NCI-H2081 (cell line): ENCODE data around the gene CES5A.
"Not testable (repeated sequence)": the region's sequence is repeated elsewhere in the genome, so short reads cannot be mapped to it uniquely, and the experiment has no call there.

Source experiments
- DNase-seq, 2 experiments: peaks; one replicate each; lab custom pipeline; 2025; lab: John Stamatoyannopoulos, UW

The CES5A gene

GRCh38 chr16:55873122-55873521 lies 2.1 kb downstream of the CES5A start:
- DNase-seq: no peak

DNA sequence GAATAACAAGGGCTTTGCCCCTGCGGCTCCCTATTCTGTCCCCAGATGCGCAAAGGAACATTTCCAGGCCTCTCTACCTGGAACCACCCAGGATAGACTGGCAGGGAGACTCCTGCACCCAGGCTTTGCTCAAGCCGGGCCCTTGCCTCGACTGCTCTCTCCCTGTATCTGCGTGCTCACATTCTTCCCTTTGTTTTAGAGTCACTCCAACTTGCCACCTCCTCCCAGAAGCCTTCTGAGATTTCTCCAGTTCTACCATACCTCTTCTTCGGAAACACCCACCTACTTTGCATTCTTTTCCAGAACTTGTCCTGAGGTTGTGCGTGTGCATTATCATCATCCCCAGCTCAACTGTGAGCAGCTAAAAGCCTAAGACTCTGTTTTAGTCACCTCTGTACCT lies 3.0 kb downstream of the CES5A start:
- DNase-seq: no peak

DNA sequence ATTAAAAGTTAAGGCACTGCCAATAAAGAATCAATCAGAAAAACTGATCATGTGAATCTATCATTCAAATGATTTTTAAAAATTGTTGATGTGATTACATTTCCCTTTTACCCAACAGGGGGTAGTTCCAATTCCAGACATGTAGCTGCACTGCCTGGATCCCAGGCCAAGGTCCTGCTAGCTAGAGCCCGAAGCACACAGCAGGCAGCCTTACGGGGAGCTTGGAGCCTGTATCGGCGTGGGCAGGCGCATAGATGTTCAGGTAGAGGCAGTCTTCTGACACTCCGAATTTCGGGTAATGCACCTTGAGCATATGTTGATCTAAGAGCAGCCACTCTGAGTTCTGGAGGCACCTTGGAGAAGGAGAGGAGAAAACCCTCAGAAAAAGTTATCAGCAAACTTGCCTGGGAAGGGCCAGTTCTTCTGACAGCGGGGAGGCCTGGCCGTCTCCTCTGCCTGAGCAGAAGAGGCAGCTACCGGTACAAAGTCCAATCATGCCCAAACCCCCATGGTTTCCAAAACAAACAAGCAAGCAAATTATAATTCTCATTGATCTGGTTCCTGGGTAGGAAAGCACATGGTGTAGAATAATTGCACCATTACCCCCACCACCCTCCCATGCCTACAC lies 3.6 kb downstream of the CES5A start:
- DNase-seq: no peak

- no peak for DNase-seq
Measured at GRCh38 chr16:55868980-55869379, 6.2 kb downstream of the CES5A start.

- no peak for DNase-seq
Measured at GRCh38 chr16:55868137-55868536, 7.0 kb downstream of the CES5A start.

DNA sequence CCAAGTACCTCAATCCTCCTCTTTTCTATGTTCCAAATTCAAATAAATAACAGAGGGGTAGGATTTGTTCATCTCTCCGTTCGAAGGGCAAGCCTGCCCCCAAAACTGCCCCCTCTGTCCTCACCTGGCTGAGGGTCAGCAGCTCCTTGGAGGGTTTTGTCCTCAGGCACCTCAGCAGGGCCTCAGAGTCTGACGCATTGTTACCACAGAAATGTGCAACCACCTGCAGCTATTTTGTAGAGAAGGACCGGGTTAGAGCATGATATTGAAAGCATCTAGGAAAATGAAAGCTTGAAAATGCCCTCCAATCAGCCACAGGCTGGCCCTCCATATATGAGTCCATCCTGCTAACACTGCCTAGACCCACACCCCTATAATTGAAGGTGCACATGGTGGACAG lies 13.9 kb downstream of the CES5A start:
- no peak for DNase-seq

DNA sequence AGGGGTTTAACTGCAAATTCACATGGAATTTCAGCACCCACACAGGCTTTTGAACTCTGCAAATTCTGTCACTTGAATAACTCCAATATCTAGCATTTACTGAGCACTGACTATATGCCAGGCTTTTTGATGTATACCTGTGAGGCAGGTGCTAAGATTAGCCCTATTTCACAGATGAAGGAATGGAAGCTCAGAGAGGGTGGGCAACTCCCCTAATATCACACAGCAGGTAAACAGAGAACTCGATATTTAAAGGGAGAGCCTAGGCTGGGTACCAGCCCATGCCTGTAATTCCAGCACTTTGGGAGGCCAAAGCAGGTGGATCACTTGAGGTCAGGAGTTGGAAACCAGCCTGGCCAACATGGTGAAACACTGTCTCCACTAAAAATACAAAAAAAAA lies 17.5 kb downstream of the CES5A start:
- DNase-seq: not testable (repeated sequence)

- no peak for DNase-seq
Measured at GRCh38 chr16:55856950-55857349, 18.2 kb downstream of the CES5A start.

GRCh38 chr16:55853114-55853513 lies 22.1 kb downstream of the CES5A start:
- no peak for DNase-seq

DNA sequence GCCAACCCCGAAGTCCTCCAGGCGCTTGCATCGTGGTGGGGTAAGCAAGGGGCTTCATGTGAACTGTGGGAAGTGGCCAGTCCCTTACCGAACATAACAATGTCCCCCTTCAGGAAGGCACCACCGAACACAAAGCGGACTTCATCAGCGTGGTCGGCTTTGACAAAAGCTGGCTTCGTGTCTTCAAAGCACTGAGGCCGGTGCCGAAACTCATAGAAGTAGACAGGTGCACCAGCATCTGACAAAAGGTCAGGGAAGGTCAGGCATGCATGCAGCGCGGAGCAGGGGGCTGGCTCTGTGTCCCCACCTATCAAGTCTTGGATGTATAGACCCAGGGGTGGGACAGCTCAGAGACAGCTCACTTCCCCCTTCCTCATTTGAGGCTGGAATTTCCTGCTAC lies 25.6 kb downstream of the CES5A start:
- DNase-seq: no peak

- no peak for DNase-seq
Measured at GRCh38 chr16:55846598-55847346, 28.4 kb downstream of the CES5A start.

GRCh38 chr16:55843105-55843395 lies 32.1 kb downstream of the CES5A start:
- no peak for DNase-seq

DNA sequence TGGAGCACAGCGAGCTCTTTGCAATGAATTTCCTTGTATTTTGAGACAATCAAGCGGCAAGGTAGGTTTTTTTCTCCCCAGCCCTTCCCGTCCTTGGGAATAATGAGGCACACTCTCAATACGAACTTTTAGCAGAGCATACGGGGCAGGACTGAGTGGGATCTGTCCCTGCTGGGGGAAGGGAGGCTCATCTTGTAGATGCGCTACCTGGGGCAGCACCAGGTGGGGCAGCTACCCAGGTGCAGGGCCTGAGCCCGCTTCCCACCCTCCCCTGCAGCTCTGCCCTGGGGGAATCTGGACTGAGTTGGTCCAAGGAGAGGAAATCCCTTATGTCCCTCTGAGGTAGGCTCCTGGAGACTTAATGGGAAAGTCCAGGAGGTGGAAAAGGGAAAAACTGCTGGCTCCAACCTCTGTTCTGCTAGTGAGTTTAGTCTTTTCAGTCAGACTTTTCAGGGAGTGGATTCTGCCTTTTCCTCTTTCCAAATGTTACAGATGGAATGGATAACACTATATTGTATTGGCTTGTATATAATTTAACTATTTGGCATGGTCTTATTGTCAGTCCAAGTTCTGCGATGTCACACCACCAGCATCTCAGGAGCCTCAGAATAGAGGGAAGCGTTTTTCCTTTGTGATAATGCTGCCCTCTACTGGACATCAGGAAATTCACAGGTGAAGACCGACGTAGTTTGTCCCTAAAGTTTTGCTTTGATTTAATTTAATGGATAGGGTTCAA lies 32.6 kb downstream of the CES5A start:
- DNase-seq: peak; percentile 27 to 35

- no peak for DNase-seq
Measured at GRCh38 chr16:55839115-55839514, 36.1 kb downstream of the CES5A start.

DNA sequence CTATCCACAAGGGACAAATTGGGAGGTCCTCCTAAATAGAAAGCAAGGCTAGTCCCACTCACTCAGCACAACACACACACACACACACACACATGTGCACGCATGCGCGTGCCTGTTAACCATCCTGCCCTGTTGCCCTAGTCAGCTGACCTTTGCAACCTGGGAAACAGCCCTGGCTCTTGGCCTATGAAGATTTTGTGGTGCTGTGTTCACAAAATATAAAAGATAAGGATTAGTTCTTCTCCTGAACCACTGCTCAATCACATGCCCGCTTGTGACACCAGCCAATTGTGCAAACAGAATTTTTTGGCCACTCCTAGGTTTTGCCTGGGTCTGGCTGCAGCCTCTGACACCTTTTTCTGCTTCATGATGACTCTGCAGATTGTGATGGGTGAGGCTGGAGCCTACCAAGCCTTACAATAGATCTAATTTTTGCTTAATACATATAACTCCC lies 39.0 kb downstream of the CES5A start:
- no peak for DNase-seq

DNA sequence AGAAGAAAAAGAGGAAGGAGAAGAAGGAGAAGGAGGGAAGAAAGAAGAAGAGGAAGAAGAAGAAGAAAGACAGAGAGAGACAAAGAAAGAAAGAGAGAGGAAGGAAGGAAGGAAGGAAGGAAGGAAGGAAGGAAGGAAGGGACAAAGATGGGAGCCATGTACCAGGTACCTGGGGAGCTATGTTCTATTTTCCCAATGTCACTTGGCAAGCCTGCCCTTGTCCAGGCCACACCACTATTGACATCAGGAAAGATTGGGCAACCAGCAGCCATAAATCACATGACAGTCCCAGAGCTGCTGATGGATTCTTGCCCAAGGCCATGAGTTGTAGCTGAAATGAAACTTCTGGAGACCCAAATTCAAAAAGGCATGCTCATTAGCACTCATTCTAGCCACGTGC lies 39.6 kb downstream of the CES5A start:
- DNase-seq: no peak

GRCh38 chr16:55835173-55835572 lies 40.0 kb downstream of the CES5A start:
- DNase-seq: not testable (repeated sequence)

DNA sequence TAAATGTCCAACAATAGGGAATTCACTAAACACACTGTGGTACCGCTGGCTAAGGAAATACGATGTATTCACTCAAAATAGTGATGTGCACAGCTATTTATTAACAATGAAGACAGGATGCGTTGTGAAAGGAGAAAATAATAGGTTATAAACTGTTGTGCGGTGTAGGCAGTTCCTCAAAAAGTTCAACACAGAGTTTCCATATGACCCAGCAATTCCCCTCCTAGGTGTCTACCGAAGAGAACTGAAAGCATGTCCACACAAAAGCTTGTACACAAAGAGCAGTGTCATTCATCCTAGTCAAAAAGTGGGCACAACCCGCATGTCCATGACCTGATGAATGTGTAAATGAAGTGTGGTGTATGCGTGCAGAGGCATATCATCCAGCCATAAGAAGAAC lies 41.1 kb downstream of the CES5A start:
- DNase-seq: no peak

- no peak for DNase-seq
Measured at GRCh38 chr16:55832773-55833691, 42.1 kb downstream of the CES5A start, which contains the start of gene CES1. Gene CES1 (minus strand): TSS chr16:55833096. CDS start chr16:55833055, 41 bp downstream.

GRCh38 chr16:55832425-55832772 lies 42.8 kb downstream of the CES5A start:
- no peak for DNase-seq

- no peak for DNase-seq
Measured at GRCh38 chr16:55830658-55831294, 44.4 kb downstream of the CES5A start.

DNA sequence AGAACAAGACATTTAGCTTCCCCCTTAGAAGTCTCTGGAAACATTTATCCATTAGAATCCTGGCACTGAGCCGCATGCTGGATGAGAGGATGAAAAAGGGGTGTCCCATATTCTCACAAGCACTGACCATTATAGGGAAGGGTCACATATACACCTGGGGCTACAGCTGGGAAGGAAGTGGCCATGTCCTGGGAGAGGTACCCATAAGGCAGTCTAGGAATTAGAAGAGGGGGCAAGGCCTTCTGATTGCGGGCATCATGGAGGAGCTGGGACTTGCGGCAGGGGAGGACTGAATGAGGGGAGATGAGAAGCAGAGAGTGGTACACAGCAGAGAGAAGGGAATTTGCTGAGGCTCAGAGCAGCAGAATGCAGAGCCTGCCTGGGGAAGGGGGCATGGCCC lies 45.9 kb downstream of the CES5A start:
- not testable (repeated sequence) for DNase-seq
